Spleen (tissue), 11 donors: ENCODE results near the gene MEOX1. TPM values are rescaled to one million over a fixed set of nuclear protein-coding genes. Genes with fewer than 3 reads are reported as not detected.

Experiments
- DNase-seq: peaks from one replicate; pipeline ENCODE4 v3.0.0-alpha.2; 2020
- H3K27ac ChIP-seq, 8 donors: fragments of 200-600 bp; sonication (generic) in 7 of 8; 1 replicate in 4 of 8; 2 replicates in 4 of 8; pipeline versions ENCODE4 v1.5.0 to v1.8.0; 2016 to 2021; ENCODE audit warnings: inconsistent platforms in 4 of 8, mild to moderate bottlenecking in 4 of 8, moderate library complexity in 1 of 8
- H3K27me3 ChIP-seq, 7 donors: fragments of 200-600 bp; sonication (generic) in 6 of 7; replicated peaks in 1 of 7; 1 replicate in 4 of 7; 2 replicates in 3 of 7; pipeline versions ENCODE4 v1.5.0 to v1.8.0; 2016 to 2021; ENCODE audit warnings: inconsistent platforms in 3 of 7, mild to moderate bottlenecking in 1 of 7
- H3K36me3 ChIP-seq, 6 donors: fragments of 200-600 bp; sonication (generic) in 5 of 6; 1 replicate in 4 of 6; 2 replicates in 2 of 6; pipeline versions ENCODE4 v1.5.0 to v1.8.0; 2016 to 2021; ENCODE audit warnings: inconsistent platforms in 2 of 6
- H3K4me1 ChIP-seq, 6 donors: fragments of 200-600 bp; sonication (generic) in 5 of 6; 1 replicate in 3 of 6; 2 replicates in 3 of 6; pipeline versions ENCODE4 v1.5.0 to v1.8.0; 2016 to 2021; ENCODE audit warnings: inconsistent platforms in 3 of 6
- H3K4me3 ChIP-seq, 8 donors: fragments of 200-600 bp; sonication (generic) in 7 of 8; 1 replicate in 4 of 8; 2 replicates in 4 of 8; pipeline versions ENCODE4 v1.5.0 to v1.8.0; 2016 to 2021; ENCODE audit warnings: inconsistent platforms in 4 of 8, mild to moderate bottlenecking in 4 of 8, moderate library complexity in 2 of 8
- H3K9me3 ChIP-seq, 8 donors: fragments of 200-600 bp; sonication (generic) in 7 of 8; 1 replicate in 4 of 8; 2 replicates in 4 of 8; pipeline versions ENCODE4 v1.5.0 to v1.8.0; 2016 to 2021; ENCODE audit warnings: inconsistent platforms in 4 of 8
- POLR2A ChIP-seq, 3 donors: fragments of 450-650 bp; IDR thresholded peaks; one replicate each; pipeline ENCODE4 v1.5.1; 2017; ENCODE audit warnings: antibody characterized with exemption in 3 of 3, mild to moderate bottlenecking in 1 of 3
- POLR2AphosphoS5 ChIP-seq, 3 donors: sonication (generic); formaldehyde crosslinking; IDR thresholded peaks; one replicate each; pipeline ENCODE4 v1.5.1; 2017; ENCODE audit warnings: antibody characterized with exemption in 3 of 3
- WGBS, 5 donors: extraction: QIAGEN DNeasy Blood & Tissue Kit in 3 of 5; methylation state at CpG; one replicate each; pipeline versions ENCODE4 v1.1.5 to v1.1.7; 2013 to 2018; 5-methylcytosine and 5-hydroxymethylcytosine counted together
- intact Hi-C: fragments of 100-400 bp; cut with DNase I; formaldehyde crosslinking; loops from one replicate; pipeline ENCODE4 v1.15.0; 2023; ENCODE audit warnings: low total_unique reads
- polyA plus RNA-seq, 3 donors: library from polyadenylated mRNA; stranded (reverse); fragments of 200-250 nt; gene quantifications; one replicate each; pipeline ENCODE4 v1.2.1, GENCODE V29; 2013
- total RNA-seq, 7 donors: library from RNA; depleted of rRNA in 3 of 7; stranded (reverse); fragments of >200 nt in 3 of 7; fragmentation: NEBNext Ultra II Directional in 4 of 7; extraction: Animal tissue kit (Norgen Biotek cat#: 25700) in 4 of 7; gene quantifications; one replicate each; pipeline versions ENCODE4 v1.1.0 to v1.2.1, GENCODE V29; 2016 to 2021
- TF ChIP-seq, protein P1 (sequence below), 11 experiments: fragments of 200-600 bp in 7 of 11; fragments of 450-650 bp in 4 of 11; sonication (generic) in 4 of 11; IDR thresholded peaks in 8 of 11; conservative IDR thresholded peaks in 3 of 11; 1 replicate in 7 of 11; 2 replicates in 4 of 11; pipeline versions ENCODE4 v1.4.0 to v1.8.0; 2016 to 2021; ENCODE audit warnings: antibody characterized with exemption in 11 of 11, inconsistent platforms in 4 of 11, mild to moderate bottlenecking in 1 of 11
- donor health status: healthy with polysubstance abuse.
- donor health status: DM: no; HTN: no; CAD: no; lungs with moderate emphysema.
- donor health status: DM: no; HTN: no; CAD: no.
- donor health status: Bipolar disorder and iron deficiency.
- donor health status: healthy.
- donor health status: DM: no; HTN: no; CAD: no.
- donor health status: DM: yes; HTN: yes; CAD: no.

MEOX1 gene
- total and polyA plus RNA-seq, 10 donors: 4.1 to 46.9 (median 14.4) TPM

- Histone ChIP-seq H3K27ac (no peak overlapping the region), H3K4me1 (peaks cover 0 to under 1% (median 0%) of the 10 kb centered on the region in 6 donors), H3K36me3 (no peaks in the 10 kb centered on the region), H3K9me3 (no peaks in the 10 kb centered on the region), H3K4me3 (no peak overlapping the region), H3K27me3 (no peaks in the 10 kb centered on the region)
- DNase-seq: no peak
- 85 to 96% (median 94%) methylated on average over 11 of the region's 11 CpGs for WGBS, 5 donors
- intact Hi-C loops: no loop called here
- no peak for TF ChIP-seq POLR2AphosphoS5 (IDR thresholded peaks at IDR 0.05)
- TF ChIP-seq, protein P1, sequence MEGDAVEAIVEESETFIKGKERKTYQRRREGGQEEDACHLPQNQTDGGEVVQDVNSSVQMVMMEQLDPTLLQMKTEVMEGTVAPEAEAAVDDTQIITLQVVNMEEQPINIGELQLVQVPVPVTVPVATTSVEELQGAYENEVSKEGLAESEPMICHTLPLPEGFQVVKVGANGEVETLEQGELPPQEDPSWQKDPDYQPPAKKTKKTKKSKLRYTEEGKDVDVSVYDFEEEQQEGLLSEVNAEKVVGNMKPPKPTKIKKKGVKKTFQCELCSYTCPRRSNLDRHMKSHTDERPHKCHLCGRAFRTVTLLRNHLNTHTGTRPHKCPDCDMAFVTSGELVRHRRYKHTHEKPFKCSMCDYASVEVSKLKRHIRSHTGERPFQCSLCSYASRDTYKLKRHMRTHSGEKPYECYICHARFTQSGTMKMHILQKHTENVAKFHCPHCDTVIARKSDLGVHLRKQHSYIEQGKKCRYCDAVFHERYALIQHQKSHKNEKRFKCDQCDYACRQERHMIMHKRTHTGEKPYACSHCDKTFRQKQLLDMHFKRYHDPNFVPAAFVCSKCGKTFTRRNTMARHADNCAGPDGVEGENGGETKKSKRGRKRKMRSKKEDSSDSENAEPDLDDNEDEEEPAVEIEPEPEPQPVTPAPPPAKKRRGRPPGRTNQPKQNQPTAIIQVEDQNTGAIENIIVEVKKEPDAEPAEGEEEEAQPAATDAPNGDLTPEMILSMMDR (IDR thresholded peaks at IDR 0.05 in 8 of 11, conservative IDR thresholded peaks at IDR 0.05 in 3 of 11): no peak
- TF ChIP-seq POLR2A (IDR thresholded peaks at IDR 0.05): no peak
Observed at GRCh38 chr17:43597624-43598356, 63.9 kb downstream of the MEOX1 start.

GRCh38 chr17:43595466-43595865, 66.3 kb downstream of the MEOX1 start:
- Histone ChIP-seq H3K27ac (no peak overlapping the region), H3K36me3 (no peaks in the 10 kb centered on the region), H3K9me3 (no peaks in the 10 kb centered on the region), H3K4me3 (no peak overlapping the region), H3K4me1 (peaks cover 0 to 24% (median 6%) of the 10 kb centered on the region in 6 donors), H3K27me3 (no peaks in the 10 kb centered on the region)
- DNase-seq: no peak
- 66 to 94% (median 86%) methylated on average over 4 of the region's 4 CpGs for WGBS, 5 donors
- TF ChIP-seq POLR2A (IDR thresholded peaks at IDR 0.05) (no peak), POLR2AphosphoS5 (IDR thresholded peaks at IDR 0.05) (no peak)
- TF ChIP-seq, protein P1 (IDR thresholded peaks at IDR 0.05 in 8 of 11, conservative IDR thresholded peaks at IDR 0.05 in 3 of 11): no peak
- intact Hi-C loops: no loop called here

DNA sequence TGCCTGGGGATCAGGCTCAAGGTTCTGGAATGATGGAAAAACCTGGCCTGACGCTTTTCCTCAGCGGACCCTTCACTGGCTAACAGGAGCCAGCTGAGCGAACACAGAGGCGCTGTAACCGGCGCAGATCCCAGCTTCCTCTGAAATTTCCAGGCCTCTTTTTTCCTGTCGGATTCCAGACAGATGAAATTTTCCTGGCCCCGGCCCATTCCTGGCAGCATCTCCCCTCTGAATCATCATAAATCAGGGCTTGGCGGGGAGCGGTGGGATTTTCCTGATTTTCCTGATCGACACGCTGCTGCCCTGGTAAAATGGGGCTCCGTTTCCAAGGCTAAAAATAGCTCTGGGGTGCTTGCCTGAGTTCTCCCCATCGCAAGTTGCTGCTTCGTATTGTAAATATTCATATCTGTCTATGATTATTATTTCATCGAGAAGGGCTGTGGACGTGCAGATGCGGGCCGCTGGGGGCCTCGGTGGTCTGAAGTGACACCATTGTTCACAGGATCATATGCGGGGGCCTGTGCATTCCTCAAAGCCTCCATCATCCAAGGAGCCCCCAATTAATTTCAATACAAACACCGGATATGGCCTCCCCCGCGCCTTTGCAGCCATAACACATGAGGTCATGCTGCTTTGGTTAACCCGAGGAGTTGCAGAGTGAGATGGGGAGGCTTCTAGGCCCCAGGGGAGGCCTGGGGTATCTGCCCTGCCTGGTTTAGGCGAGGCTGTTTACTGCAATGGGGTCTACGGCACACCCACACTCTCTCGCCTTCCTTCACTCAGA, 69.8 kb downstream of the MEOX1 start:
- no peak overlapping the region for H3K4me3 ChIP-seq
- WGBS, 5 donors: 62 to 79% (median 71%) methylated on average over 28 of the region's 28 CpGs
- intact Hi-C loops: no loop called here
- H3K9me3 ChIP-seq: no peaks in the 10 kb centered on the region
- TF ChIP-seq POLR2AphosphoS5 (IDR thresholded peaks at IDR 0.05): no peak
- TF ChIP-seq, protein P1 (IDR thresholded peaks at IDR 0.05 in 8 of 11, conservative IDR thresholded peaks at IDR 0.05 in 3 of 11): no peak
- H3K27me3 ChIP-seq: no peaks in the 10 kb centered on the region
- no peak for DNase-seq
- H3K4me1 ChIP-seq: peaks cover 0 to 38% (median 7%) of the 10 kb centered on the region in 6 donors
- no peaks in the 10 kb centered on the region for H3K36me3 ChIP-seq
- H3K27ac ChIP-seq: peak overlapping the region; percentile 5 to 81 (median 80)

- TF ChIP-seq POLR2AphosphoS5 (IDR thresholded peaks at IDR 0.05): no peak
- TF ChIP-seq, protein P1 (IDR thresholded peaks at IDR 0.05 in 8 of 11, conservative IDR thresholded peaks at IDR 0.05 in 3 of 11): no peak
- no peak for TF ChIP-seq POLR2A (IDR thresholded peaks at IDR 0.05)
- Histone ChIP-seq H3K27ac (peak overlapping the region; percentile 5 to 81 (median 80)), H3K27me3 (no peaks in the 10 kb centered on the region), H3K9me3 (no peaks in the 10 kb centered on the region), H3K36me3 (no peaks in the 10 kb centered on the region), H3K4me3 (no peak overlapping the region), H3K4me1 (peaks cover 0 to 38% (median 7%) of the 10 kb centered on the region in 6 donors)
- no peak for DNase-seq
- WGBS, 5 donors: 83 to 95% (median 91%) methylated on average over 3 of the region's 3 CpGs
- intact Hi-C loops: no loop called here
Observed at GRCh38 chr17:43591001-43591400, 70.7 kb downstream of the MEOX1 start.
